Measurements from ENCODE around the gene RAB8A.
"Not testable (repeated sequence)": the region's sequence is repeated elsewhere in the genome, so short reads cannot be mapped to it uniquely, and the experiment has no call there.

Gene RAB8A

DNA sequence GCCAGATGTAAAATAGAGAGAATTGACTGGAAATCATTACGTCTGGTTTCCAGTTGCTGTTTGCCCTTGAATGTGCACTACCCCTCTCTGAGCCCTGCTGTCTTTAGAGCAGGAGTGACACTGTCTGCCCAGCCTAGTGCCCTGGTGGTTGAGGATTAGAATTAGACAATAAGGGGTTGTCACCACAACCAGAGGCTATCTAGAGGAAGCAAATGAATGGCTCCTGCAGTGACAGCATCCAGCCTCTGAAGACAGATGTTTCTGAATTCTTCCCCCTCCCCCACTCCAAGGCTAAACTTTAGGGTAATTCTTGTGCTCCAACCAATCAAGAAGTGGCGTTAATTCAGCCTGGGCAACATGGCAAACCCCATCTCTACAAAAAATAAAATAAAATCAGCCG is 2.0 kb downstream of the RAB8A start:
- DNase-seq, result no peak

- DNase-seq, result no peak
These were observed 3.8 kb downstream of the RAB8A start for GRCh38 chr19:16115301-16116039.

- DNase-seq, result no peak
These were observed 4.4 kb downstream of the RAB8A start for GRCh38 chr19:16116067-16116466.

DNA sequence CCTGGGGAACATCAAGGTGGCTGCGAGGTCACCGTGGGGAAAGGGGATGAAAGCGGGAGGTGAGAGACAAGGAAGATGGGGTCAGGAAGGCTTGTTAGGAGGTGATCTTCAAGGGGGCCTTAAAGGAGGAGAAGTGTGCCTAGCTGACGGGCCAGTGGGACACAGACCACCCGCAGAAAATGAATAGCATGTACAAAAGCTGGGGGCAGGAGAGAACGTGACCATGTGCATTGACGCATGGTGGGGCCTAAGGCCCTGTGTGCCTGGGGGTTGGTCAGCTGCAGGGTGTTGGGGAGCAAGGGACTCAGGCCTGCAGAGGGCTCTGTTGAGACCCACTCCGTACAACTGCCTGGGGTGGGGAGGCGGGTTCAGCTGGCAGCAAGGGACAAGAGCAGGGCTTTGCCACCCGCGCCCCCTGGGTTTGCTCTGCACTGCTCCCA is 5.9 kb downstream of the RAB8A start:
- no peak for DNase-seq

GRCh38 chr19:16118489-16119033 is 6.9 kb downstream of the RAB8A start:
- no peak for DNase-seq

DNA sequence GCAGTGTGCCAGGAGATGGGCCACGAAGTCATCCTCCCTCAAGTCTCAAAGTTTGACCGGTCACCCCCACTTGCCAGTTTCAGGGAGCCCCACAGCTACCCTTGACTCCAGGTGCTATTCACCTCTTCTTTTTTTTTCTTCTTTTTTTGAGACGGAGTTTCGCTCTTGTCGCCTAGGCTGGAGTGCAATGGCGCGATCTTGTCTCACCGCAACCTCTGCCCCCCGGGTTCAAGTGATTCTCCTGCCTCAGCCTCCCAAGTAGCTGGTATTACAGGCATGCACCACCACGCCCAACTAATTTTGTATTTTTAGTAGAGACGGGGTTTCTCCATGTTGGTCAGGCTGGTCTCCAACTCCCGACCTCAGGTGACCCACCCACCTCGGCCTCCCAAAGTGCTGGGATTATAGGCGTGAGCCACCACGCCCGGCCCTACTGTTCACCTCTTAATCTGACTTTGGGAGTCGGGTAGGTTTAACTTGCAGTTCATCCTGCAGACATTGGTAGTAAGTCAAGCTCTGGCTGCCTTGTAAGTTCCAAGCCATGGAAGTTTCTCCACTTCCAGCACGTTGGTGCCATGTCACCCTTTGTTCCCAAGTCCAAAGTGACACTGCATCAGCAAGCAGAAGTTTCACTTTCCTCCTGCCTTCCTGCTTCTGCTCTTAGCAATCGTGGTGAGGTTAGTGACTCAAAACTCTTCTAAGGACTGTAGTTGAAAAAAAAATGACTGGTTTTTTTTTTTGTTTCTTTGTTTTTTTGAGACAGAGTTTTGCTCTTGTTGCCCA is 7.6 kb downstream of the RAB8A start:
- DNase-seq, result not testable (repeated sequence)

DNA sequence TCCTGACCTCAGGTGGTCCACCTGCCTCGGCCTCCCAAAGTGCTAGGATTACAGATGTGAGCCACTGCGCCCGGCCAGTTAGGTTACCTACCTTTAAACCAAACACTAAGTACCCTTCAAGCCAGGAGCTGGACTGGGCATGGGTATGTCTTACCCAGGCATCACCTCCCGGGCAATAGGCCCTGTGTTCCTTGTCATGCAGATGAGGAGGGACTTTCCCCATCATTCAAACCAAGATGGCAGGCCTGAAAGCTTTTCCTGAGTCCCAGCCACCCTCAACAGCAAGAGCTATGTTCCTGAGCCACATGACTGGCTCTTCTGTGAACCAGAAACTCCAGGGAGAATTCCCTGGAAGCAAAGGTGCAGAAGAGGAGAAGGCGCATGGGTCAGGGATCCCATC is 9.5 kb downstream of the RAB8A start:
- no peak for DNase-seq

- DNase-seq, result no peak
These were observed 10.3 kb downstream of the RAB8A start for GRCh38 chr19:16121967-16122366.

DNA sequence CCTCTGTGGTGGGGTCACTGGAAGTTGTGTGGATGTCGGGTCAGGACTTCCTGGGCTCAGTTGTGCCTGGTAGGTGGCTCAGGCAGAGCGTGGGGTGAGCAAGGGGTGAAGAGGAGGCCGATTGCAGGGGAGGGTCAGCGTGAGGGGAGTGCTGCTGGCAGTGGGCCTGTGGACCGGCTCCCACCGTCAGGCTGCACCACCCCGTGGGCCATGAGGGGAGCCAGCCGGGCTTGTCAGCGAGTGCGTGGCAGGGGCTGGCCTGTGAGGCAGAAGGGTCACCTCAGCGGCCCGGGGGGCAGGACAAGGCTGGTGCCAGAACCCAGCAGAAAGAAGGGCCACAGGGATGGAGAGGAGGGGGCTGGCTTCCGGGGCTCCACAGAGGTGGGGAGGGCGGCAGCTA is 13.3 kb downstream of the RAB8A start:
- DNase-seq, result no peak

GRCh38 chr19:16125737-16126495 is 14.2 kb downstream of the RAB8A start:
- no peak for DNase-seq

DNA sequence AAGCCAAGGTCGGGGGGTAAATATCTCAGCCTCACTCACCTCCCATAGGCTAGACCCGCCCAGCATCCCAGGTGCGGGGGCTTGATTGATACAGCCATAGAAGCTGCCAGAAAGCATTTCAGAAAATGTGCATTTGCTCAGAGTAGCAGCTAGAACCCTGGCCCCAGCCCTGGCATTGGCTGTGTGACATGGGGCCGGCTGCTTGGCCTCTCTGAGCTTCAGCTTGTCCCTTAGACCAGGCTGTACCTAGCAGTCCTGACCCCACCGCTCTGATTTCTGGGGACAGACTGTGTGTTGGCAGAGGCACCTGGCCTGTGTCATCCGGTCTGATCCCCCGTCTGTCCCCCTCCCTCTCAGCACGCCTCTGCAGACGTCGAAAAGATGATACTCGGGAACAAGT is 15.4 kb downstream of the RAB8A start:
- no peak for DNase-seq

DNA sequence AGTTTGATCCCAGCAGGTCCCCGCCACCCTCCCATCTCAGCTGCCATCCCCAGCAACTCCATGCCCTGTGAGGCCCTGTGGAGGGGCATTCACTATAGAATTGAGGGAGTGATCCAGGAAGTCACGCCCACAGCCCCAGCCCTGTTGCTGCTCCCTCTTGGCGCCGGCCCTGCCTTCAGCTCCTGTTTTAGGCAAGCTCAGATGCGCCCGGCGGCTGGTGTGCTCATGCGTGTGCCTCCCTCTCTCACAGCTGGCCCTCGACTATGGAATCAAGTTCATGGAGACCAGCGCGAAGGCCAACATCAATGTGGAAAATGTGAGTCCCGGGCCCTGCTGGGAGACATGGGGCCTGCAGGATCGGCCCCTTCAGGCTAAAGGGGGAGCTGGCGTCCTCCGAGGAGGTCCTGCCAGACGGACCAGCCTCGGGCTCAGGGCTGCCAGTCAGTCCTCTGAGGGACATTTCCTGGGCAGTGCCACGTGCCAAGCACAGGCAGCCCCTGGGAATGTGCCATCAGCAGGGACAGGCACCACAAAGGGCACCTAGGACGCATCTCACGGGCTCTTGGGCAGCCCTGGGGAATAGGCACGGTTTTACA is 16.2 kb downstream of the RAB8A start:
- DNase-seq, result no peak

DNA sequence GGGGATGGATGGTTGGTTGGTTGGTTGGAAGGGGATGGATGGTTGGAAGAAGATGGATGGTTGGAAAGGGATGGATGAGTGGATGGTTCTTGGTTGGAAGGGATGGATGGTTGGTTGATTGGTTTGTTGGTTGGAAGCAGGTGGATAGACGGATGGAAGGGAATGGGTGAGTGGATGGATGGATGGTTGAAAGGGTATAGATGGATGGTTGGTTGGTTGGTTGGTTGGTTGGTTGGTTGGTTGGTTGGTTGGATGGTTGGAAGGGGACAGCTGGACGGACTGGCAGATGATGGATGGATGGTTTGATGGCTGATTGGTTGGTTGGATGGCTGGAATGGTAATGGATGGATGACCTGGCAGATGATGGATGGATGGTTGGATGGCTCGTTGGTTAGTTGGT is 20.0 kb downstream of the RAB8A start:
- DNase-seq, result no peak

DNA sequence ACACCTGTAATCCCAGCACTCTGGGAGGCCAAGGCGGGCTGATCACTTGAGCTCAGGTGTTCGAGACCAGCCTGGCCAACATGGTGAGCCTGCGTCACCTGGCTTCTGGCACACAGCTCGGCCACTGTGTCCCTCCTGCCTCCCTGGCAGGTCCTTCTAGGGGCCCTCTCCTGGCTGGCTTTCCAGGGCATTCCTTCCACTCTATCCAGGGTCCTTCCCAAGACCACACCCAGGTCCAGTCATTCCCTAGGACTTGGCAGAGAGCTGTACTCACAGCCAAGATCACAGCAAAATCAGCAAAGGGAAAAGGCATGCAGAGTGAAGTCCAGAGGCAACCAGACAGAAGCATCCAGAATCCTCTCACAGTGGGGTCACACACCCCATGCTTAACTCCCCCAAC is 22.1 kb downstream of the RAB8A start:
- DNase-seq, result no peak

- no peak for DNase-seq
These were observed 22.8 kb downstream of the RAB8A start for GRCh38 chr19:16134510-16134909.

DNA sequence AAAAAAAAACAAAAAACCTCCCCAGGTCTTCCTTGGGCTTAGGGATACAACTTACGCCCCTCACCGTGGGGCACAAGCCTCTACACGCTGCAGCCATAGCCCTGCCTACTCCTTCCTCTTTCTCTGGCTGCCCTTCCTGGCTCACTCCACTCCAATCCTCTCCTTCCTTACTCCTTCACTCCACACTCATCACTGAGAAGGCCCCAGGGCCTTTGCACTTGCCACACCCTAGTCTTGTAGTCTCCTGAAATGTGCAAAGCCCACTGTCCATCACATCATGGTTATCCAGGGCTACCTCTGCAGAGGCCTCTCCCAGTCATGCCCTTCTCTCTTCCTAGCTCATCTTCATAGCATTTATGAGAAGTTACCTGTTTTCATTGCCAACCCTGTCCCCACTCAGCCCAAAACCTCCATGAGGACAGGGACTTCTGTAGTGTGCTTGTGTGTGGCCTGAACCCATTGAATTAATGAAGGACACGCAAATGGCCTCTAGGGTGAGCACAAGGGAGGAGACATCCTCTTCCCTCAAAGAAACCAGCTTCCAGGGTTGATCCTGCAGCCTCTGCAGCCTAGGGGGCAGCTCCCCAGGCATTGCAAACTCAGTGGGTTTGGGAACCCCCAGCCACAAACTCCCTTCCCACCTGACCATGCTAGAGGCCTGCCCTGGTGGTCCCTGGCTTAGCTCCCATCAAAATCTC is 23.9 kb downstream of the RAB8A start:
- no peak for DNase-seq

GRCh38 chr19:16136185-16136999 is 24.7 kb downstream of the RAB8A start:
- no peak for DNase-seq

DNA sequence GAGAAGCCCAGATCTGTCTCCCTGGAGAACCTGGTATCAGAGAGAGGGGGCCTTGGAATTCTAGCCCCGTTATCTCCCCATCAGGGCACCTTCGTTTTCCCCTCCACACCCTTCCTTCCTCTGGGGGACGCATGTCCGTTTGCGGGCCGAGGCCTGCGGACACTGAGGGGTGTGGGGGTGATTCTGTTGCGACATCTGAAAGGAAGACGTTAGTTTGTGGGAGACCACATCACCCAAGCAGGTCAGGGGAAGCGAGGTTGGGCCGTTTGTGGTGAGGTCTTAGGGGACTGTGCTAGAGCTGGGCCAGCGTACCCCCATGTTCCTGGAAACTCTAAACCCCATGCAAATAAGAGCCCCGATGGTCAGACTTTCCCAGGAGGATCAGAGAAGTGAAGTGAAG is 28.1 kb downstream of the RAB8A start:
- no peak for DNase-seq

GRCh38 chr19:16141043-16141442 is 29.4 kb downstream of the RAB8A start:
- no peak for DNase-seq

- no peak for DNase-seq
These were observed 30.4 kb downstream of the RAB8A start for GRCh38 chr19:16142032-16142580.

Data from EL (cell line).